ENCODE results near the gene ATXN3L. TPM values are rescaled to one million over a fixed set of nuclear protein-coding genes. Genes with fewer than 3 reads are reported as not detected.

ATXN3L gene
- total RNA-seq, 6 donors from 2014 or later: not detected

DNA sequence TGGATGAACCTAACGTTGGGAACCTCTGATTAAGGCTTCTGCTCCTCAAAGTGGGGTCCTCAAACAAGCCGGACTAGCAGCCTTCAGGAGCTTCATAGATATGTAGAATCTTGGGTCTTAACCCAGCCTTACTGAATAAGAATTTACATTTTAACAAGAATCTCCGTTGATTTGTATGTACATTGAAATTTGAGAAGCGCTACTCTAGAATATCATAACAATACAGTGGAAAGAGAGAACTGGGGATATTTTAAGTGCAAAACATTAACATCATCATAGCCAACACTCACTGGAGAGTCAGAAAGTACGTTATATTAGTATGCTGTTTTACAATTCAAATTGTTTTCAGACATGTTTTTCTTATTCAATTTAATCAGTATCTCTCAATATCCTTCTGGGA, 31.2 kb downstream of the ATXN3L start:
- TF ChIP-seq POLR2AphosphoS5 (IDR thresholded peaks at IDR 0.05) (no peak), EP300 (IDR thresholded peaks at IDR 0.05) (no peak), POLR2A (IDR thresholded peaks at IDR 0.05) (no peak), CTCF (IDR thresholded peaks at IDR 0.05) (no peak)

GRCh38 chrX:13287816-13288215, 32.0 kb downstream of the ATXN3L start:
- Histone ChIP-seq H3K9me3 (peaks cover 0 to 14% (median 0%) of the 10 kb centered on the region in 4 donors), H3K27me3 (no peaks in the 10 kb centered on the region), H3K27ac (no peak overlapping the region), H3K4me3 (no peak overlapping the region), H3K4me1 (peaks cover 0 to 3% (median 0%) of the 10 kb centered on the region in 4 donors), H3K36me3 (no peaks in the 10 kb centered on the region)
- TF ChIP-seq POLR2A (IDR thresholded peaks at IDR 0.05): no peak
- TF ChIP-seq EP300 (IDR thresholded peaks at IDR 0.05): no peak
- no peak for TF ChIP-seq CTCF (IDR thresholded peaks at IDR 0.05)
- TF ChIP-seq POLR2AphosphoS5 (IDR thresholded peaks at IDR 0.05): no peak
- no peak for ATAC-seq (ENCODE audit: low FRiP score in 2 of 2)
- DNase-seq: no peak
- 79 to 90% methylated on average over 2 of the region's 2 CpGs for WGBS, 2 donors

More for the DNA sequence above, 31.2 kb downstream of the ATXN3L start:
- ATAC-seq (ENCODE audit: low FRiP score in 2 of 2) (no peak), DNase-seq (no peak)
- Histone ChIP-seq H3K27me3 (no peaks in the 10 kb centered on the region), H3K36me3 (no peaks in the 10 kb centered on the region), H3K4me1 (peaks cover 0 to 2% (median 0%) of the 10 kb centered on the region in 4 donors), H3K4me3 (no peak overlapping the region), H3K9me3 (peaks cover 0 to 14% (median 0%) of the 10 kb centered on the region in 4 donors), H3K27ac (no peak overlapping the region)
- 77 to 79% methylated on average over 5 of the region's 5 CpGs for WGBS, 2 donors

DNA sequence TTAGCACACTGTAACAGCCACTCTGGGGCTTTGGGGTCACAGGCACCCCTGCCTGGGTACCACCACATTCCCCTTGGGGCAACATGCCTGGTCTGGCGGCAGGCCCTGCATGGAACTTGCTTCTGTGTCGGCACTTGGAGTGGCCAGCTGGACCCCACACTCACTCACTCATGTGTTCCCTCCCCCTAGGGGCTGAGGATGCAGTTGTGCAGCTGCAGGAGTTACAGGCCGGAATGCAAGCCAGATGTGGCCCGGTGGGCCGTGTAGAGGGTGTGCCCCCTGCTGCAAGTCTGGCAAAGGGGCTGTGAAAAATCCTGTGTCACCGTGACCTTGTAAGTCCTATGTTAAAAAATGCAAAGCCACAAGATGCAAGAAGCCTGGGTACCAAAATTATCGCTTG, 34.2 kb downstream of the ATXN3L start:
- 82 to 93% methylated on average over 3 to 7 of the region's 7 CpGs for WGBS, 2 donors
- no peak overlapping the region for H3K4me3 ChIP-seq
- peaks cover 0 to 3% (median 0%) of the 10 kb centered on the region in 4 donors for H3K4me1 ChIP-seq
- no peaks in the 10 kb centered on the region for H3K36me3 ChIP-seq
- H3K9me3 ChIP-seq: peaks cover 0 to 14% (median 0%) of the 10 kb centered on the region in 4 donors
- peak in 1 of 2 donors; percentile 42 for ATAC-seq (ENCODE audit: low FRiP score in 2 of 2)
- no peak overlapping the region for H3K27ac ChIP-seq
- peak in 1 of 2 donors; percentile 4 for DNase-seq
- TF ChIP-seq POLR2A (IDR thresholded peaks at IDR 0.05) (no peak), EP300 (IDR thresholded peaks at IDR 0.05) (no peak), CTCF (IDR thresholded peaks at IDR 0.05) (no peak)
- H3K27me3 ChIP-seq: no peaks in the 10 kb centered on the region

DNA sequence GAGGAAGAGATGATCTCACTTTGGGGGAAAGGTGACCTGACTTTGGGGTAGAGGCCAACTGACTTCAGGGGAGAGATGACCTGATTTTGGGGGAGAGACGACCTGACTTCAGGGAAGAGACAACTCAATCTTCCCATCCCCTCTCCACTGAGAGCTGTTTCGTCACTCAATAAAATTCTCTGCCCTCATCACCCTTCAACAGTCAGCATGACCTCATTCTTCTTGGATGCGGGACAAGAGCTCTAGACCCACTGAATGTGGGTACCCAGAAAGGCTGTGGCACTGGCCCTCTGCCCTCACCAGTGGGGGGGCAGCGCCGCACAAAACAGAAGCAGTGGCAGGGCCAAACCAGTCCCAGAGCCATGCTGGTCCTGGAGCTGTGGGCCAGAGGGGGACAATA, 34.6 kb downstream of the ATXN3L start:
- Histone ChIP-seq H3K4me1 (peaks cover 0 to 3% (median 0%) of the 10 kb centered on the region in 4 donors), H3K27ac (no peak overlapping the region), H3K27me3 (no peaks in the 10 kb centered on the region), H3K36me3 (no peaks in the 10 kb centered on the region), H3K4me3 (no peak overlapping the region), H3K9me3 (peaks cover 0 to 14% (median 0%) of the 10 kb centered on the region in 4 donors)
- peak in 1 of 2 donors; percentile 47 for ATAC-seq (ENCODE audit: low FRiP score in 2 of 2)
- no peak for TF ChIP-seq POLR2AphosphoS5 (IDR thresholded peaks at IDR 0.05)
- no peak for TF ChIP-seq CTCF (IDR thresholded peaks at IDR 0.05)
- TF ChIP-seq POLR2A (IDR thresholded peaks at IDR 0.05): no peak
- TF ChIP-seq EP300 (IDR thresholded peaks at IDR 0.05): no peak
- WGBS, 2 donors: 90 to 92% methylated on average over 2 to 5 of the region's 5 CpGs
- no peak for DNase-seq

DNA sequence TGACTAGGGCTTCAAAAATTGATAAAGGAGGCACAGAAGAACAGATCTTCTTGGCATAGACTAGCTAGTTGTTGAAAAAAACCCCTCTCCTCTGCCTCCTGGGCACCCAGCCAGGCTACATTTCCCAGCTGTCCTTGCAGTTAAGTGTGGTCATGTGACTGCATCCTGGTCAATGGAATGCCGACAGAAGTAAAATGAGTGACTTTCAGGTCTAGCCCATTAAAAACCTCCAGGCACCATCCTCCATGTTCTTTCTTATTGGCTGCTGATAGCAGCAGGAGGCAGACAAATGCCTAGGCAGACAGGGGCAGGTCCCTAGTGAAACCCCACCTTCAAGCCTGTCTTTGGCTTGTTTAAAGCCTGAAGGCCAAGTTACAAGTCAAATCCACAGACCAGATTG, 35.3 kb downstream of the ATXN3L start:
- Histone ChIP-seq H3K9me3 (peaks cover 0 to 14% (median 0%) of the 10 kb centered on the region in 4 donors), H3K27me3 (no peaks in the 10 kb centered on the region), H3K4me3 (no peak overlapping the region), H3K36me3 (no peaks in the 10 kb centered on the region), H3K4me1 (peaks cover 0 to 3% (median 0%) of the 10 kb centered on the region in 4 donors), H3K27ac (no peak overlapping the region)
- no peak for DNase-seq
- 83% methylated on average over 1 of the region's 1 CpG; no CpG with 5 or more reads in 1 of the 2 donors for WGBS, 2 donors
- no peak for TF ChIP-seq EP300 (IDR thresholded peaks at IDR 0.05)
- TF ChIP-seq CTCF (IDR thresholded peaks at IDR 0.05): no peak
- TF ChIP-seq POLR2AphosphoS5 (IDR thresholded peaks at IDR 0.05): no peak
- TF ChIP-seq POLR2A (IDR thresholded peaks at IDR 0.05): no peak
- ATAC-seq (ENCODE audit: low FRiP score in 2 of 2): no peak

Data from upper lobe of left lung (tissue), 6 donors.